Measurements from ENCODE around the gene COL4A2.

GRCh38 chr13:110421696-110422385 is 114.8 kb downstream of the COL4A2 start:
- TF ChIP-seq CTCF (IDR thresholded peaks at IDR 0.05) (no peak), POLR2A (IDR thresholded peaks at IDR 0.05) (no peak)
